GM19351 (cell line): ENCODE measurements around the gene NHS.
"Not testable (repeated sequence)": the region's sequence is repeated elsewhere in the genome, so short reads cannot be mapped to it uniquely, and the experiment has no call there.

ENCODE experiments used
- ATAC-seq: cut with Tn5 transposase; IDR thresholded peaks from one replicate; pipeline ENCODE4 v1.9.1; 2021; ENCODE audit warnings: mild to moderate bottlenecking, moderate library complexity; ENCODE audit not compliant: unreplicated experiment

The NHS gene

DNA sequence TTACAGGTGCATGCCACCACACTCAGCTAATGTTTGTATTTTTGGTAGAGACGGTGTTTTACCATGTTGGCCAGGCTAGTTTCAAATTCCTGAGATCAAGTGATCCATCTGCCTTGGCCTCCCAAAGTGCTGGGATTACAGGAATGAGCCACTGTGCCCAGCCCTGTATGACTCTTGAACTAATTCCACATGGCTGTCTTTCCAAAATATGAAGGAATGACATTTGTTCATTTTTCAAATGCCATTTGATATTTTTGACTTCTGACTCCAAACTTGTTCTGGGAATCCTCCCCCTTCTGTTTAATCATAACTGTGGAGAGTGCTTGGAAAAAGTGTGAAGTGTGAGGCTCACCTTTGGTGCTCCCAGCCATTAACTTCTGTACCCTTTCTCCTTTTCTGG is 119.2 kb downstream of the NHS start:
- no peak for ATAC-seq

DNA sequence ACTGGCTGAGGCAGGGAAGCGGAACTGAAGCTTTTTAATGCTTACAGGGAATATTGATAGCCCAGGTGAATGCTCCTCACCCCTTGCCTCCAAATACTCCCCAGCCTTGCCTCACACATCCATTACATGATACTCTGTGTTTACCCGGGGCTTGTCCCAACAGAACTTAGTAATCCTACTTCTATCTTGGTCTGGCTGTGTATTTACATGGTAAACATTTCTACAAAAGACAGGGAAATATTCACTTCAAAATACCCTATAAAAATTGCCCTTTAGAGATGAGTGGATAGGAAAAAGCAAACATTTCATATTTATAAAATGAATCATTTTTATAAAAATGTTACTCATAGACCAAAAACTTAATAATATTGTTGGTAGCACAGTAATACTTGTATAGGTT is 120.1 kb downstream of the NHS start:
- no peak for ATAC-seq

DNA sequence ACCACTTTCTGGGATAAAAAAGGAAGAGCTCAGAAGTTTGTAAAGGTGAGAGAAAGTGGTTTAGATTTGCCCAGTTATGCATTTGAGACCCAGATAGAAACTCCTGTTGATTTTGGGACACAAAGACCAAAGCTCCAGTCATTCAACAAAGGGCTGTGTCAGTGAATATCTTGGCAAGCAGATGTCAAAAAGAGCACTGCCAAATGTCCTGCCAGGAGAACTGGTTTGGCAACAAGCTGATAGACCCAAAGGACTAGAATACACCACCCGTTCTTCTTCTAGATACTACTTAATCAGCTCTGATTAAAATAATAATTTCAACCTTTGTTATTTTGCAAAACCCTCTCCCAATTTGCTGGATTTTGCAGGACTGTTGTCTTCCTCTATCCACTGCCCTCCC is 121.4 kb downstream of the NHS start:
- ATAC-seq = no peak

DNA sequence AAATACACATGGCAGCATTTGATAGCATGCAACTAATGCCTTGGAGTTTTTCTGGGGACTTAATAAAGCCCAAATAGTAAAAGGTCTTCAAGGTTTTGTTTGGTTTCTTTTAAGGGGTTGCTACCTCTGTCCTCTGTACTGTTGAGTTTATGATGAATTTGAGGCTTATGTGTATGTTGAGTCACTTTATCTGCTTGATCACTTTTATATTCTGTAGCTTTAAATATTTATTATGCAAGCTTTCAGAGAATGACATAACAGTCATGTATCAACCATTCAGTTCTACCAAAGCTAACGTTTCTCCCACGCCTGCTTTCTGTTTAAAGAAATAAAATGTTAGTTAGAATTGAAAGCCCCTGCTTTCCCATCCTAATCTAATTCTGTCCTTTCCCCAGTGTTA is 122.2 kb downstream of the NHS start:
- ATAC-seq = no peak

DNA sequence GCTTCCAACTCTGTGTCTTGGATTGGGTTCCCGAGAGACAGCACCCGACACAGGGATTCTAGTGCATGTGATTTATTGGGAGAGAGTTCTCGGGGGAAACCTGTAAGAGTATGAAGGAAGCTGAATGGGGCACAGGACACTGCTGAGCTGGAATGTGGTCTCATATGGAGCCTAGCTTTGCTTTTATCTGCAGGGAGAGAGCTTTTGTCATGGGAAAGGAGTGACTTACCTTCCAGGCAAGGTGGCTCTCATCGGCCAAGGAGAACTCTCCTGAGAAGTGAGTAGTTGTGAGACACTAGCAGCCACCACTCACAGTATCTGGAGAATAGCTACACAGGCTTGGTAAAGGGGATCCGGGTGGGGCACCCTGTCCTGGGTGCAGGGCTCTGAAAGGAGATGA is 124.5 kb downstream of the NHS start:
- no peak for ATAC-seq

DNA sequence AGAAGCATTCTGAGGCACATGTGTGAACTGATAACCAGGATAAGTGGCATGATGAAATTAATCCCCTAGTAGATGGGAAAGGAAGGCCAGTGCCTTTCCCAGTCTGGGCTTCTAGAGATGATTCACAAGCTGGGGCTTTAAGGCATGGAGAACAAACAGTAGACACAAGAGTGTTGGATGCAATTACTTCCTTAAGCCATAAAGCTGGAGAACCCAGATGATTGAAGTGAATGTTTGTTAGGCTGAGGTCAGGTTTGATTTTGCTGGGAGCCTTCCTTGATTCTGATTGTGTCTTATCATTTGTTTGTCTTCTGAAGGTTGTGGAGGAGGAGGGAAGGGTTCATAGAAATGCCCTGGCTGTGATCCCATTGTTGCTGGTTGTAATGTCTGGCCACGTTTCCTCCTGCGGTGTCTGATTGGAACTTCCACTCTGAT is 125.2 kb downstream of the NHS start:
- ATAC-seq = no peak

GRCh38 chrX:17501746-17502145 is 126.7 kb downstream of the NHS start:
- no peak for ATAC-seq

DNA sequence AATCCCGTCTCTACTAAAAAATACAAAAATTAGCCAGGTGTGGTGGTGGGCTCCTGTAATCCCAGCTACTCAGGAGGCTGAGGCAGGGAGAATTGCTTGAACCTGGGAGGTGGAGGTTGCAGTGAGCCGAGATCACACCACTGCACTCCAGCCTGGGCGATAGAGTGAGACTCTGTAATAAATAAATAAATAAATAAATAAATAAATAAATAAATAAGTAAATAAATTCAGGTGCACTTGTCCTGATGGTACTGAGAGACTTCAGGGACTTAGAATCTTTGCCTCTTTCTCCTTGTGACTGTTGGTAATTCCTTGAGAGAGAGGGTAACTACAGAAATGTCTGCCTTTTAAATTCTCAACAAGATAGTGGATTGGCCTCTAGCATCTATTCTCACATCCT is 131.4 kb downstream of the NHS start:
- ATAC-seq = not testable (repeated sequence)

GRCh38 chrX:17511556-17511955 is 136.6 kb downstream of the NHS start:
- no peak for ATAC-seq

- ATAC-seq = no peak
Measured at GRCh38 chrX:17519358-17519757, 144.4 kb downstream of the NHS start.

DNA sequence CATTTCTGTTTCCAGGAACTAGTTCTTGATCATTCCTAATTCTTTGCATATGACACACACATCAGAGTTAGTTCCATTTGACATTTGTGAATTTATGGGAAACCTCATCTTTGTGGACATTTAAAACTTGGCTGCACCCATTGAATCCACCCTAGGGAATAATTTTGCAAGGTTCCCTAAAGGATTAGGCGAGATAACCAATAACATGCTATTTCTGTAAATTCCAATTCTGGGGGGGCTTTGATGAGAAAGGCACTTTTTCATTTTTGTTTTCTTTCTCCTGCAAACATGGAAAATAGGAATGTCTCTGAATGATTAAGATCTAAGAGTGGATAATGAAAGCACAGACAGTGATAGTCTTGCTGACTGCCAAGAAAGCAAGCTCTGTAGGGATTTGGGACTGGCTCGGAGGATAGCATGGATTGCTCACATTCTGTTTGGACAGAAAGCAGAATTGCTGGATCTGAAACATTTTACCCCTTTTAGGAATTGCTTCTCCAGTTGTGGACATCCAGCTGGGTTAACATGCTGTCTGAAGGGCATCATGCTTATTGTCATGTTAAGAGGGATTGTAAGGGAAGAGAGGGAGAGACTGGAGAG is 145.1 kb downstream of the NHS start:
- ATAC-seq = no peak

GRCh38 chrX:17521871-17522693 is 147.1 kb downstream of the NHS start:
- ATAC-seq = no peak

GRCh38 chrX:17525266-17525665 is 150.3 kb downstream of the NHS start:
- ATAC-seq = no peak

- ATAC-seq = no peak
Measured at GRCh38 chrX:17525762-17526555, 151.0 kb downstream of the NHS start.

DNA sequence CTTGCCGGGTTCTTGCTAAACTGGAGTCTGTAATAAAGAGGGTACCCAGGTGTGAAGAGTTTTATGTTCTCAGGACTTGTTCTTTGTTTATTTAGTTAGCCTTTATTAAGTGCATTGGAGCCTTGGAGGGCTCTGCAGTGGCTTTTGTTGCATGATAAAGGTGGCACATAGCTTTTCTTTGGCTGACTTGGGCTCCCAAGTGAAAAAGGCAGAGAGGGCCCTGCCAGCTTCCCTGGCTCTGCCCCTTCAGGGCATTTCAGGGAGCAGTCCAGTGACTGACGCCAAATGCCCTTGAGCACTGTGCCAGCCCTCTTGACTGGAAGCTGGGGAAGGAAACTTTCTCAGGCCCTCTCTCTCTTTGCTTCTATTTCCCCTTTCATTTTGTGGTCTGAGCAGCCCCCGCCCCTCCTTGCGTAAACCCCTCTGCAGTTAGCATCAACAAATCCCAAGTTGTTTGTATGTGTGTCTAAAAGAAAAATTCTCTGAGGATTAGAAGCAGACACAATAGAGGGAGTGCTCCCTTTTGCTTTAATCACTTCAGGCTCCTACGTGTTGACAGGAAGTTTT is 152.2 kb downstream of the NHS start:
- no peak for ATAC-seq

DNA sequence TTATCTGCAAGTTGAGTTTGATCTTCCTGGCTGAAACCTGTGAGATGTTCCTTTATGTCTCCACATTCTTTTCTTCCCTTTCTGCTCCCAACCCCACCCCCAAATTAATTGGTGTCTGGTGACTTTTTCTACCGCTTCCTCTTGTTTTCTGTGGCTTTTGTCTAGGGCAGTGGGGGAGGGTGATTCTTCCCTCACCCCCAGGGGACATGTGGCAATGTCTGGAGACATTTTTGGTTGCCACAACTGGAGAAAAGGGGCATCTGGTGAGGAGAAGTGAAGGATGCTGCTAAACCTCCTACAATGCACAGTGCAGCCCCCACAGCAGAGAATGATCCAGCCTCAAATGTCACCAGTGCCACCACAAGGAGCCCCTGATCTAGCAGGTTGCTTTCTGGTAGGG is 152.9 kb downstream of the NHS start:
- ATAC-seq = no peak

GRCh38 chrX:17529151-17529745 is 154.2 kb downstream of the NHS start:
- no peak for ATAC-seq

- ATAC-seq = no peak
Measured at GRCh38 chrX:17531500-17531899, 156.5 kb downstream of the NHS start.

DNA sequence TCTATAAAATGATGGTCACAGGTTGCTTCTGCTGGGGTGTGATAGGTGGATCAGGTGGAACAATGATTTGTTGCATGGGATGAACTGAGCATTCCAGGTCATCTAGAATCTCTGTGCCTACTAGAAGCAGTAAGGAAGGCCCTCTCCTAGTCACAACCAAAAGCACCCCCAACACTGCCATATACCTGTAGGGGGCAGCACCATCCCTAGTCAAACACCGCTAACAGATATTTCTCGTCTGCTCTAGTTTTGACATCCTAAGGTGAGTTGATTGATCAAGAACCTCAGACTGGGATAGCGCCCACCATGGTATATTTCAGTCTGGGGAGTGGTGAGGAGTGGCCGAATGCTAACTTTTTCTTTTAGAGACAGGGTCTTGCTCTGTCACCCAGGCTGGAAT is 160.2 kb downstream of the NHS start:
- peak; percentile 48 for ATAC-seq

DNA sequence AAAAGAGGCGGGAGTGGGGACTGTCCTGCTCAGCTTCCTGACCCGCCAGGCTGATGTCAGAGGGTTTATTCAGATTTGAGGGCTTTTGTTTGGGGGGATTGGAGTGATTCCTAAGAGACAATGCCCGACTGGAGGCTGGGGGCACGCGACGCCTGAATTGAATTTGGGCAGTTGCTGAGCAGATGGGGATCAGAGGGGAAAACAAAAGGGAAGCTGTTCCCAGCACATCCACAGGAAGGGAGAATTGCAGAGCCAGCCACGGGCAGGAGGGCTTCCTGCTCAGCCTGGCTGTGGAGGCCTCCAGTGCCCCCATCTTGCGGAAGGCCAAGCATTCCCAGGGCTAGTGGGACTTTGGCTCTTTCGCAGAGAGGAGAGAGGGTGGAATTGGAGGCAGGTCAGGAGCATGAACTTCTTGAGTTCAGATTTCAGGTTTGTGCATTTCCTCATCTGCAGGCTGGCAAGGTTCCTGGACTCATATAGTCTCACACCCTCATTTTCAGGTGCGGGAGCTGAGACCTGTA is 162.8 kb downstream of the NHS start:
- no peak for ATAC-seq

DNA sequence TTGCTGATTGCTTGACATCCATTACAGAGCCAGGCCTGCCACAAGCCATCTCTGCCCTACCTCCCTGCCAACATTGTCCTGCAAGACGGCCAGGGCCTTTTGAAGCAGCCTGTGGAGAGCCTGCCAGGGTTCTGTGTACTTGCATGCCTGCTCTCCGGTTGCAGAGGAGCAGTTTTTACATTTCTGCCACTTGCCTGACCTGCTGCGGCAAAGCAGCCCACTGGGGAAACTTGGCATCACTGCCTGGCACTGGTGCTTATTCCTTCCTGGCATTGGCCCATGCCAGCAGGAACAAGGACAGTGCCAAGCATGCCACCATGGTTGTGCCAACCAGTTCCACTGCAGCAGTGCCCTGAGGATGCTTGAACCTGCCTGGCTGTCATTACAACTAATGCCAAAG is 167.1 kb downstream of the NHS start:
- no peak for ATAC-seq
